KG1 (cell line): Measurements from ENCODE around the gene USP37.
"Not testable (repeated sequence)": the region's sequence is repeated elsewhere in the genome, so short reads cannot be mapped to it uniquely, and the experiment has no call there.

Experiments used
- DNase-seq: peaks from one replicate; lab custom pipeline; 2025; lab: John Stamatoyannopoulos, UW

Gene USP37

DNA sequence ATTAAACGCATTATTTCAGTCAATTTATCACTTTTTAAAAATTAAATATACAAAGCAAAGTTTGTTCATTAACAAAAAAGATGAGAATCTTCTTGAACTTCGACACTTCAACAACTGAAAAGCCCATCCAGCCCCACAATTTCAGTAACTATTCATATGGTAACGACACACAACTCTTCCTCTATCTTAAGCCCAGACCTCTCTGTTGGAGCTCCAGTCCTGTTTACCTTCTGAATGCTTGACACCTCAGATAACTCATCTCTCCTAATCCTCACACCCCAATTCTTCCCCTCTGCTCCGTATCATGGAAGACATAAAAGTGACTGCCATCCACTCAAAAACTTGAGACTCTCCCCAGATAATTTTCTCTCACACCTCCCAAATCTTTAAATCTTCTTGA is 12.6 kb downstream of the USP37 start:
- DNase-seq, result no peak

DNA sequence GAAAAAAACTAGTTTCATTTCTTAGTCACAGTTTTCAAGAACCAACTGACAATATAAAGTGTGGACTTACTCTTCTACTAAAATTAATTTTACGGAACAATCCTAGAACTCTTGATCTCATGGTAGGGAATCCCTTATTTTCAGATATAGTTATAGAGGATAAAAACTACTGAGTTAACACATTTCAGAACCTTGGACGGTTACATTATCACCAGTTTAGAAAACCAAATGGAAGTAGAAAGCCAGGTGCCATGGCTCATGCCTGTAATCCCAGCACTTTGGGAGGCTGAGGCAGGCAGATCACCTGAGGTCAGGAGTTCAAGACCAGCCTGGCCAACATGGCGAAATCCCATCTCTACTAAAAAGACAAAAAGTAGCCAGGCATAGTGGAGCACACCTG is 13.9 kb downstream of the USP37 start:
- not testable (repeated sequence) for DNase-seq

DNA sequence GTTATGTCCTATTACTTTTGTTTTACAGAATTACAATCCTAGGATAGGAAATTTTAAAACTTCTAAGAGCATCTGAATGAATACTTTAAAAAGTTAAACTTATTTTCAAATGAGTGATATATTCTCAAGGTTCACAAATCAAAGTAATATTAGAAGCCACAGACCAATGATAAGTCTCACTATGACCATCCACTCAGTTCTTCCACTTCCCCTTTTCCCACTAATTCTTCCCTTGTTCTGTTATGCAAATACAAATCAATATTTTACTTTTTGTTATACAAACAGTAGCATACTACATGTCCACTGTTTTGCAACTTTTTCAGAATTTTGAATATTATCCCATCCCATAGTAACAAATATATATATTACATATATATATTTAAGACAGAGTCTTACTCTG is 20.2 kb downstream of the USP37 start:
- no peak for DNase-seq

DNA sequence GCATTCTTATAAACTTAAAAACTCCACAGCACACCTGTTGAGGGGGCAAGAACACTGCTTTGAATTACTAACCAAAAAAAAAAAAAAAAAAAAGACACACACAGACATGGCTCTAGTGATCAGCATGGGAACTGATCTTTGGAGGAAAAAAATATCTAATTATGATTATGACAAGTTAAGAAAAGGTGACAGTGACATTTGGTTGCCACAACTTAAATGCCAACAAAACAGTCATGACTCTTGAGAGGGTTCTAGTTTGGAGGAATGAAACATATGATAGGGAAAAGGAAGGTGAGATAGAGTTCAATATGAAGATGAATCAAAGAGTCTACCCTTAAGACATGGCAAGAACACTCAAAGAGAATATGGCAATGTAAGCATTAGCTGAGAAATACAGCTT is 20.6 kb downstream of the USP37 start:
- DNase-seq, result no peak

DNA sequence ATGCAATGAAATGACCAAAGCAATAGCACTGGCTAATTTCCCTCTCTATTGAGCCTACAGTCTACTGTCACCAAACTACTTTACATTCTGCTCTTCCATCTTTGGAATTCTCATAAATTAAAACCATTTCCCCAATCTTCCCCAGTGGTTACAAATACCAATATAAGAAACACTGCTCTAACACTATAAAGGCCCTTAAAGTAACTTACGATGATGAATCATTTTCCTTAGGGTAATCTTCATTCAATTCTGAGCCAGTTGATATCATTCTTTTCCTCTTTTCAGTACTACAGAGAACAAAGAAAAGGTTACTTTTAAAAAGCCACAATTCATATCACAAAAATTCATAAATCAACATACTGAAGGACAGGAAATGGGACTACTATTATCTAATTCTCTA is 22.1 kb downstream of the USP37 start:
- DNase-seq, result no peak

DNA sequence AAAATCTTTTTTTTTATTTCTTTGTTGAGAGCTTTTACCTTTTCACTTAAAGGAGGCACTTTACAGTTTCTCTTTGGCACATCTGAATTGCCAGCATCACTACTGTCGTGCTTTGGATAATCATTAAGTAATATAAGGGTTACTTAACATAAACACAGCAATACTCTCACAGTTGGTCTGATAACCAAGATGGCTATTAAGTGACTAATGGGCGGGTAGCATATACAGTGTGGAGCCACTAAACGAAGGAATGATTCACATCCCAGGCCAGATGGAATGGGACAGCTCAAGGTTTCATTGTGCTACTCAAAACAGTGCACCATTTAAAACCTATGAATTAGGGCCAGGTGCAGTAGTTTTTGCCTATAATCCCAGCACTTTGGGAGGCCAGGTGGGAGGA is 28.1 kb downstream of the USP37 start:
- DNase-seq, result no peak

DNA sequence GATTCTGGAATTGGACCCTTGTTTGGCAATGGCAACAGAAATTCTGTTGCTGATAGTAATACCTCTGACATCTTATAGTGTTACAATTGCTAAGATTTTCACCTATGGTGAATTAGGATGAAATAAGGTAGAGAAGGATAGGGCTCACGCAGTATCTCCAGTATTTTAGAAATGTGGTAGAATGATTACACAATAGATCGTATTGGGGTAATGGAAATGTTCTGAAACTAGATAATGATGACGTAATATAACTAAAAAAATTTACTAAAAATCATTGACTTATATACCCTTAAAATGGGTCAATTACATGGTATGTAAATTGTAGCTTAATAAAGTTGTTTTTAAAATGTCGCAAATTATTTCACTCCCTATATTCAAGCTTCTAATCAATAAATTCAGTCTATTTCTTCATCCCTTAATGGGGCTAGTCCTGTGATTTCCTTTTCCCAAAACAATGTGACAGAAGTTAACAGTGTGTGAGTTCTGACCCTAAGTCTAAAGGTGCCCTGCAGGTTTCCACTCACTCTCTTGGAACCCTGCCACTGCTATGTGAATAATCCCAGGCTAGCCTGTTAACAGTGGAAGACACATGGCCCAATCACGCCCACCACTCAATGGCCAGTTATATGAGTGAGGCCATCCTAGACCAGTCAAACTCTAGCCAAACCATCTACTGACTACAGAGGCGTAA is 31.2 kb downstream of the USP37 start:
- DNase-seq, result no peak

DNA sequence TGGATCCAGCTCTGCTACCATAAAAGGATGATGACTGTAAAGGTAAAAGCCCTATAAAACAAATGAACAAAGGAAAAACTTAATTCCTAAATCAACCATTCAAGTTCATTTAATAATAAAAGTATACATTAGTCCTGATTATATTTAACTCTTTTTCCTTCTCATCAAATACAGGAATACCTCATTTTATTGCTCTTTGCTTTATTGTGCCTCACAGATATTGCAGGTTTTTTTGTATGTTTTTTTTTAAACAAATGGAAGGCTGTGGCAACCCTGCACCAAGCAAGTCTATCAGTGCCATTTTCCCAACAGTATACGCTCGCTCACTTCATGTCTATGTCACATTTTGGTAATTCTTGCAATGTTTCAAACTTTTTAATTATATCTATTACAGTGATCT is 38.2 kb downstream of the USP37 start:
- no peak for DNase-seq

DNA sequence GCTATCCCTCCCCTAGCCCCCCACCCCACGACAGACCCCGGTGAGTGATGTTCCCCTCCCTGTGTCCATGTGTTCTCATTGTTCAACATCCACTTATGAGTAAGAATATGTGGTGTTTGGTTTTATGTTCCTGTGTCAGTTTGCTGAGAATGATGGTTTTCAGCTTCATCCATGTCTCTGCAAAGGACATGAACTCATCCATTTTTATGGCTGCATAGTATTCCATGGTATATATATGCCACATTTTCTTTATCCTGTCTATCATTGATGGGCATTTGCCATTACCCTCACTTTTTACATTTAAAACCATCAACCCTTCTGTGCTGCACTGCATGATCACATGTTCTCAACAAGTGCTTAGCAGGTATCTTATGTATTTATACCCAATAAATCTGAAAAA is 39.7 kb downstream of the USP37 start:
- not testable (repeated sequence) for DNase-seq

DNA sequence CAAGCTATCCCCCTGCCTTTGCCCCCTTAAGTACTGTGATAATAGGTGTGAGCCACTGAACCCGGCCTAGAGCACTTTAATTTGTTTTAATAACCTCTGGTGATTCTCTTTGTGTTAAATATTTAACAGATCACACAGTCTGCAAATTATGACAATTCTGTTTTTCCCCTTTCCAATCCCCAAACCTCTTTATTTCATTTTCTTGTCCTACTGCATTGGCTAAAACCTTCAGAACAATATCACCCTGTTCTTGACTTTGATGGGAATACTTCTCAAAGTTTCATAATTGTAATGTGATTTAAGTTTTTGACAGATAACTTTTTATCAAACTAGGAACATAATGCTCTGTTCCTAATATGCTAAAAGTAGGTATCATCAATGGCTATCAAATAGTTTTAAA is 44.5 kb downstream of the USP37 start:
- no peak for DNase-seq

DNA sequence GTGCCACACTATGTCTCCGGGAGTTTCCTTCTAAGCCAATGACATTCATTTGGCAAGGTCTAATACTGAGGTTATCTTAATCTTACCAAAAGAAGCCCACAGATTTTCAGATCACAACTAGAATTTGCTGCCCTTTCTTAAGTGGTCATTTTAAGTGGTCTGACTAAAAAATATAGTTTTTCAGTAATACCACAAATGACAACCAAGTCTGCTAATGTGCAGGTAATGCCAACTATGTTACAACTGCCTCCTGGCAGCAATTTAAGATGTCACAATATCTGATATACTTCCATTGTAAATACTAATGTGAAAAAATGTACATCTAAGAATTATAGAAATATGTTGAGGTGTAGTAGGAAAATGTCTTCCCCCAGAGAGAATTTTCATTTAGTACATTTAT is 49.3 kb downstream of the USP37 start:
- no peak for DNase-seq

DNA sequence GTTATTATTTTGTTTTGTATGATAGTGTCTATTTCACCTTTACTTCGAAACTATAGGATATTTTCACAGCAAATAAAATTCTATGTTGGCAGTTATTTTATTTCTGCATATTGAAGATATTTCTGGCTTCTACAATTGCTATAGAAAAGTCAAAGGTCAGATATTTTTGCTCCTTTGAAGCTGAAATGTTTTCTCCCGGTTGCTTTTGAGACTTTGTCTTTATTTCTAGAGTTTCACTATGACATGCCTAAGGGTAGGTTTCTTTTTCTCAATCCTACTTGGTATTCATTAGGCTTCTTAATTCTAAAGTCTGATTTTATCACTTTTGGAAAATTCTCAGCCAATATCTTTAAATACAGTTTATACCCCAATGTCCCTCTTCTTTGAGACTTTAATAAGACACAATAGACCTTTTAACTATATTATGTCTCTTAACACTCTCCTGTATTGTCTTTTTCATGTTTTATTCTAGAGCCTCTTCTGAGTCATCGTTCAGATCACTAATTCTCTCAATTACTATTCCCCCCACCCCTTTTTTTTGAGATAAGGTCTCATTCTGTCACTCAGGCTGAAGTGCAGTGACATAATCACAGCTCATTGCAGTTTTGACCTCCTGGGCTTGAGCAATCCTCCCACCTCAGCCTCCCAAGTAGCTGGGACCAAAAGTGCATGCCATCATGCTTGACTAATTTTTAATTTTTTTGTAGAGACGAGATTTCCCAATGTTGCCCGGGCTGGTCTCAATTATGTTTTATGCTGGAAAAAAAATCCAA is 50.5 kb downstream of the USP37 start:
- DNase-seq, result no peak

DNA sequence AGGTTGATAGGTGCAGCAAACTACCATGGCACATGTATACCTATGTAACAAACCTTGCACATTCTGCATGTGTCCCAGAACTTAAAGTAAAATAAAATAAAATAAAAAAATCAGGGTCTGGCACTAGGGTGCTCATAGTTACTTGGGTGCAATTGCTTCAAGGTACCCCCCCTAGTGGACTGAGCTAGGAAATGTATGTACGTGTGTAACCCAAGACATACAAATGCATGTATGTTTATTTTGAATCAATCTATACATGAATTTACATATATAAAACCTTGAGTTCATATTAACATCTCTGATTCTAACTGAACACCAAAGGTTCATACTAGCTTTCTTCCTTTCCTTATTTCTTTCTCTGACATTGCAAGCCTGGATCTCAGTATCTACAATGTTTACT is 51.5 kb downstream of the USP37 start:
- no peak for DNase-seq

DNA sequence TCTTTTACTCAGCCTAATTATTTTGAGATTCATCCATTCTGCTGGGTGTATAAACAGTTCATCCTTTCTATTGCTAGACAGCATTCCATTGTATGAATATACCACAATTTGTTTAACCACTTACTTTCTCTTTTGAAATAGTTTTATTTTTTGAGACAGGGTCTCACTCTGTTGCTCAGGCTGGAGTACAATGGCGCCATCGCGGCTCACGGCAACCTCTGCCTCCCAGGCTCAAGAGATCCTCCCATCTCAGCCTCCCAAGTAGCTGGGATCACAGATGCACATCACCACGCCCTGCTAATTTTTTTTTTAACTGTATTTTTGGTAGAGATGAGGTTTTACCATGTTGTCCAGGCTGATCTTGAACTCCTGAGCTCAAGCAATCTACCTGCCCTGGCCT is 54.5 kb downstream of the USP37 start:
- DNase-seq, result no peak

DNA sequence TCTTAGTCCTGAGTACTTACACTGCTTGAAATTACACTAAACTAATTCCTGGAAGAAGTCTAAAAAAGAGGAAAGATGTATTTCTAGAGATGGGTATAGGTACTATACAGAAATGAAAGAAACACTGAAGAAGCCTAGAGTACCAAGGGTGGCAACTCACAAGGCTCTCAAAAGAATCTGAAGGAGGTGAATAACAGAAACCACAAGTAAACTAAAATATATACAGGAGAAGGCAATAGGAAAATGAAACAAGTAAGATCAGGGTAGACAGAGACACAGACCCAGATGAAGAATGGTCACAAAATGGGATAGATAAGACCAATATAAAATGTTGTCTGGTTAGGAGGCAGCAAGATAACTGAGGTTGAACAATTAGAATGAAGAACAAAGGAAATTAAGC is 59.9 kb downstream of the USP37 start:
- DNase-seq, result no peak

DNA sequence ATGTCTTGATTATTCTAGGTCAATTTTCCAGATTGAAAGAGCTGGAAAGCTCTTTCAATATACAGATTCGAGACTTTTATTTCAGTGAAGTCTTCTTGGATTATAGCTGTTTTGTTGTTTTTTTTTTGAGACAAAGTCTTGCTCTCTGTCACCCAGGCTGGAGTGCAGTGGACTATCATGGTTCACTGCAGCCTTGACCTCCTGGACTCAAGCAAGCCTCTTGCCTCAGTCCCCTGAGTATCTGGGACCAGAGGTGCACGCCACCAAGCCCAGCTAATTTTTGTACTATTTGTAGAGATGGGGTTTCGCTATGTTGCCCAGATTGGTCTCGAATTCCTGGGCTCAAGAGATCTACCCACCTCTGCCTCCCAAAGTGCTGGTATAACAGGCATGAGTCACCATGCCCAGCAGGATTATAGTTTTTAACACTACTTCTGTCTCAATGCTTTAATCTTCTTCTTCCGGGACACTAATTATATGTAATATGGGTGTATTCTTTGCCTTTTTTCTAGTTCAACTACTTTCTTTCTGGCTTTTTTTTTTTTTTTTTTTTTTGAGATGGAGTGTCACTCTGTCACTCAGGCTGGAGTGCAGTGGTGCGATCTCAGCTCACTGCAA is 62.3 kb downstream of the USP37 start:
- DNase-seq, result no peak

DNA sequence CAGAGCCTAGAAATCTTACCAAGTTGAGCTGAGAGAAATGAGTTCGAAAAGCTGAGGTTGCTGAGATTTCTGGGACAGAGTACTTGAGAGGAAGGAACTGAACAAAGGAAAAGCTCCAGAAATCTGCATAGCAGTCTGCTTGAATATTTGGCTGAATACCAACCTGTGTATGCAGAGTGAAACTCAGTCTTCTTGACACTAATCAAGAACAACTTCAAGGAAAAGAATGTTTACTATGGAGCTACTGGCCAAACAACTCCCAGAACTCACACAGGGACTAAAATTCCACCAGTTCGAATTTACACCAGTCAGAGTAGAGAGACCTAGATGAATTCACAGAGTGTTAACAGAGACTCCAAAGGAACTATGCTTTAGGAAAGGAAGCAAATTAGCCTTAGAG is 66.5 kb downstream of the USP37 start:
- no peak for DNase-seq

DNA sequence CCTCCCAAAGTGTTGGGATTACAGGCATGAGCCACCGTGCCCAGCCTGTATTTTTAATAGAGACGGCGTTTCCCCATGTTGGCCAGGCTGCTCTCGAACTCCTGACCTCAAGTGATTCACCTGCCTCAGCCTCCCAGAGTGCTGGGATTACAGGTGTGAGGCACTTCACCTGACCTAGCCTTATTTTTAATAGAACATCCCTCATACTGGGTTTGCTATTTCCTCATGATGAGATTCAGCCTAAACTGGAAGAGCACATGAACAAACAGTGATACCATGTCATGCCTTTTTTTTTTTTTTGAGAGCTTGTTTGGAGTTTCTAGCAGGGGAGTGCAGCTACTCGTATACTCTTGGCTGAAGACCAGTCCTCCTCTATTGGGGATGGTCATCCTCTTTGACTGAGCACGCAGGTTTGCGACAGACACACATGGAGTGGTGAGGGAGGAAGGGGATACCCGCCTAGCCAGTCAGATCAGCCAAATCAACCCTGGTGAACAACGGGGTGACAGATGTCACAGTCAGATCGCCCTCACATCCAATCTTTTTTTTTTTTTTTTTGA is 67.6 kb downstream of the USP37 start:
- no peak for DNase-seq

DNA sequence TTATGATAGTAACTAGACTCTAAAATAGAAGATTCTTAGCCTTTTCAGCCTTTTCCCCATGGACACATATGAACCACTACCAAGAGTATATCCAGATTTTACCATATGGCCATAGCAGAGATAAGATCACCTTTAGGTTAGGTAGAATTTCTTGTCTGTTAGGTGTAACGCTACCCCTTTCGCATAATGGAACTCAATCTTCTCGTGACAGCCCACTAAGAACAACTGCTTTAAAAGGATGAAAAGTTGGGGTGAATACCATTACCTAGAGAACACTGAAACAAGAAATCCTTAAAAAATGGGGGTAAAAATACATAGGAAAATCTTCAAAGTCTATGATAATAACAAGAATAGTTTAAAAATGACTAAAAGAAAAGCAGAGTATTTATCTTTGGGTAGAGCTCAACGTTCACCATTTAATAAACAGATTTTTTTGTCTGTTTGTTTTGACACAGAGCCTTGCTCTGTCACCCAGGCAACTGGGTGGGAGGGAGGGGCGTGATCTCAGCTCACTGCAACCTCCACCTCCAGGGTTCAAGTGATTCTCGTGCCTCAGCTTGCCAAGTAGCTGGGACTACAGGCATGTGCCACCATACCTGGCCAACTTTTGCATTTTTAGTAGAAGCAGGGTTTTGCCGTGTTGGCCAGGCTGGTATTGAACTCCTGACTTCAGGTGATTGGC is 82.0 kb downstream of the USP37 start:
- no peak for DNase-seq

DNA sequence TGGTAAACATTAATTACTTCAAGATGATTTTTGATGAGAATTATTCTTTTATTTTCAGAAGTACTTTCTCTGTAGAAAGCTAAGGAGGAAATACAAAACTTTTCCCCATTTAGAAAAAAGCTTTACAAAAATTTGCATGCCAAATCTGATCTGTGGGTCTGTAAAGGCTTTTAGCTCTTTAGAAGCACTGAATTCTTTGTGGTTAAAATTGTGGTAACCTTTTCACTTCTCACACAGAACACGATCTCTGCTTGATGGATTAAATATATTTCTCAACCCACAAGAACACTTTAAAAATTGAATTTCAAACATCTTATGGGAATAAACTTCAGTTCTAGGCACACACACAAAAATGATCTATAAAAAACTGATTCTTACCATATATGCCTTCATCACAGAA is 85.5 kb downstream of the USP37 start:
- DNase-seq, result no peak

DNA sequence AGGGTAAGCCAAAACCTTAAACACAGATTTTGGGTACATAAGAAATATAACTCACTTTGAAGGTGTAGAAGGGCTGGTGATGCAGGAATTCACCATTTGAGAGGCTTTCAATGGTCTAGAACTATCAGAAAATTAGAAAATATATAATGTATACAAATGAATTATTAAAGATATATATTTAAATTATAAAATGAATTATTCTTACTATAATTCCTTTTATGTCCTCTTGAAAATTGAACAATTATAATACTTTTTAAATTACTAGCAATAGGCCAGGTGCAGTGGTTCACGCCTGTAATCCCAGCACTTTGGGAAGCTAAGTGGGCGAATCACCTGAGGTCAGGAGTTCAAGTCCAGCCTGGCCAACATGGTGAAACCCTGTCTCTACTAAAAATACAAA is 88.6 kb downstream of the USP37 start:
- DNase-seq, result no peak

DNA sequence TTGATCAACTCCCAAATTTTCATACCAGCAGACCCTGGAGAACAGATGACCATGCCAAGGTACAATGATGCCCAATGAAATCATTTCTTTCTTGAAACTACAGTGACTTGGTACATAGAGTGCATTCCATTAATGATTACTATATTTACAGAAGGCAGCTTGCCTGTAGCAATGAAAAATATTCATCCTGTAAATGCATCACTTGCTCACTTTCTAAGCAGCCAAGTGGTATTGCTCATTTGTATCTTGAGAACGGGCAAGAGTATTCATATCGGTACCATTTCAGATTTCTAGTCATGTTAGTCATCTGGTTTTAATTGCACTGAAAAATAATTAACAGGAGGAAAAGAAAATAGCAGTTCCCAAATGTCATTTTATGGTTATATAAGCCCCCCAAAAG is 89.6 kb downstream of the USP37 start:
- DNase-seq, result no peak

DNA sequence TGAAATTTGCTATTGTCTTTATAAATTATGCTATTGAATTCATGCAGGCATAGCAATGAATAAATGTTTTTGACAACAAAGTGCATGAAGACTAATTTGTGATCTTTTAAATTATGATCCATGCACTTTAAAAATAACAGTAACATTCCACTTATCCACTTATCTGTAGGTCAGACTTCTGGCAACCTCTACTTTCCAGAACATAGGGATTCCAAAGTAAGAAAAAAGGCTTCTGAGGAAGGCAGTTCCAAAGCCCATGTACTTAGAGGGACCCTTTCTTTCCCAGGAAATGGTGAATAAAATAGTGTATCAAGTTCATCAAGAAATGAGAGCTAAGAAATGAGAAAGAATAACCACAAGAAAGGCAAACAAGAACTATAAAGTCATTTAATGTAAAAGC is 90.9 kb downstream of the USP37 start:
- DNase-seq, result no peak
